ENCODE data around the gene EFCAB9. TPM values are rescaled to one million over a fixed set of nuclear protein-coding genes. Genes with fewer than 3 reads are reported as not detected.
A peak's percentile ranks its signal among the peaks of the same experiment; 100 is the strongest.

Gene EFCAB9
- total RNA-seq: not detected

DNA sequence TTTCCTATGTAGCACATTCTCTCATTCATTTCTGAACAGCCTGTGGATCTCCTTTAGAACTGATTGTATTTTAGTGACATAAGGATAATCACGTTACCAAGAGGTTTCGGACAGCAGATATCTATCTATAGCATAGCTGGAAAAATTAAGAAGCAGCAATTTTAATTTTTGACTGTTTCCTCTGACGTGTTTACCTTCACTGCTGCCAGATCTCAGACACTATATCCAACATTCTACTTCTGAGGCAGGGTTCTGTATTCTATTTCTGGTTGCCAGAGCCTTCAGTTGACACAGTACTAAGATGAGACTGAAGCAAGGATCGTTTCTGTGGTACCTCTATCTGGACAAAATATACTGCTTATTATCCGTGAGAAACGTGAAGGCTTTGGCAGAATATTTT is at the start of gene EFCAB9:
Gene EFCAB9, plus strand, starts transcription at position 301 of the 400 bp plus-strand sequence. Its CDS starts 1 bp downstream, at position 302.
- Histone ChIP-seq H3K27me3 (no peaks in the 10 kb centered on the region), H3K9me3 (no peaks in the 10 kb centered on the region), H3K4me1 (no peaks in the 10 kb centered on the region), H3K36me3 (no peaks in the 10 kb centered on the region), H3K4me3 (no peak within 1 kb of the TSS), H3K27ac (no peak within 1 kb of the TSS)
- WGBS: 86% methylated on average over 6 of the region's 6 CpGs
- no peak for DNase-seq (ENCODE audit: low spot score in 2 of 2)
- TF ChIP-seq CTCF (IDR thresholded peaks at IDR 0.05): no peak
- TF ChIP-seq POLR2AphosphoS5 (IDR thresholded peaks at IDR 0.05): no peak
- no peak for TF ChIP-seq EP300 (IDR thresholded peaks at IDR 0.05)
- no peak for TF ChIP-seq POLR2A (IDR thresholded peaks at IDR 0.05)

- no peak overlapping the region for H3K4me3 ChIP-seq
- H3K4me1 ChIP-seq: peaks cover 6% of the 10 kb centered on the region
- H3K27ac ChIP-seq: no peak overlapping the region
- no peaks in the 10 kb centered on the region for H3K27me3 ChIP-seq
- DNase-seq (ENCODE audit: low spot score in 2 of 2): no peak
- no peaks in the 10 kb centered on the region for H3K9me3 ChIP-seq
- TF ChIP-seq CTCF (IDR thresholded peaks at IDR 0.05) (no peak), EP300 (IDR thresholded peaks at IDR 0.05) (no peak), POLR2A (IDR thresholded peaks at IDR 0.05) (no peak), POLR2AphosphoS5 (IDR thresholded peaks at IDR 0.05) (no peak)
- 49% methylated on average over 10 of the region's 10 CpGs for WGBS
- no peaks in the 10 kb centered on the region for H3K36me3 ChIP-seq
Measured at GRCh38 chr5:172144291-172144815, 49.6 kb upstream of the EFCAB9 start.

GRCh38 chr5:172144931-172145869 is 48.8 kb upstream of the EFCAB9 start:
- Histone ChIP-seq H3K27me3 (no peaks in the 10 kb centered on the region), H3K4me3 (no peak overlapping the region), H3K36me3 (no peaks in the 10 kb centered on the region), H3K27ac (no peak overlapping the region), H3K9me3 (no peaks in the 10 kb centered on the region), H3K4me1 (peaks cover 6% of the 10 kb centered on the region)
- WGBS: 87% methylated on average over 11 of the region's 15 CpGs
- DNase-seq (ENCODE audit: low spot score in 2 of 2): no peak
- TF ChIP-seq EP300 (IDR thresholded peaks at IDR 0.05): no peak

DNA sequence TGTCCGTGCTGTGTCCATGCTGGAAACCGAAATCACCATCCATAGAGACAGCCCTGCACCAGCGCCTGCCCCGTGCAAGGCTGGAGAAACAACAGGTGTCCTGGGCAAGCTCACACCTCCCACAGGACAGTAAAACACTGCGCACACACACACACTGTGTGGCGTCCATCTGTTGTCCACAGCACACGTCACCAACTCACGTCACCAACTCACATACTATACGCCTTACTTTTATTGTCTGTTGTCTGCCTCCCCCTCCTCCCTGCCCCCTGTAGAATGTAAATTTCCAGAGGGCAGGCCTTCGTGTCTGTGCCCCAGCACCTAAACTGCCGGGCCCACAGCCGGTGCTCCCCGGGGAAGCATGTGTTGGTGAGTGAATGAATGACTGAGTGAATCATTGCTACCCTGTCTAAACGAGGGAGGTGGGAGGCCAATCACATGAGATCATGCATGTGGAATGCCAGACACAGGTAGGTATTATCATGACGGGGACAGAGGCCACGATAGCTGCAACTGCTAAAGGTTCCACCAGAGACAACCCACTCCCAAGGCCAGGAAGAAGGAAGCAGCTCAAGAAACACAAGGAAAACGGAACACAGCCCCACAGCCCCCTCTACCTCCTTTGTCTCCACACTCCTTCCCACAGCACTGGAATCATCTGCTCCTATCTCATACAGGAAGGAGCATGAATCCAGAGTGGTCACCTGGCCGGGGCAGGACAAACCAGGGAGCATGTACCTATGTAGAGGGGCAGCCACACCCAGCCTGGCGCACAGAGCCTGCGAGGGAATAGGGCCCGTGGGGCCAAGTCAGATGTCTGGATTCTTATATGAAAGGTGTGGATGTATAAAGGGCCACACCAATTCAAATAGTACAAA is 47.9 kb upstream of the EFCAB9 start:
- TF ChIP-seq POLR2AphosphoS5 (IDR thresholded peaks at IDR 0.05): no peak
- TF ChIP-seq POLR2A (IDR thresholded peaks at IDR 0.05): no peak
- no peak for TF ChIP-seq CTCF (IDR thresholded peaks at IDR 0.05)
- no peak for TF ChIP-seq EP300 (IDR thresholded peaks at IDR 0.05)
- no peaks in the 10 kb centered on the region for H3K9me3 ChIP-seq
- H3K27me3 ChIP-seq: no peaks in the 10 kb centered on the region
- H3K36me3 ChIP-seq: no peaks in the 10 kb centered on the region
- no peak overlapping the region for H3K4me3 ChIP-seq
- peak in 1 of 2 donors; percentile 46 for DNase-seq (ENCODE audit: low spot score in 2 of 2)
- no peak overlapping the region for H3K27ac ChIP-seq
- H3K4me1 ChIP-seq: peaks cover 8% of the 10 kb centered on the region
- WGBS: 88% methylated on average over 21 of the region's 21 CpGs

GRCh38 chr5:172146748-172147092 is 47.3 kb upstream of the EFCAB9 start:
- H3K27me3 ChIP-seq: no peaks in the 10 kb centered on the region
- H3K36me3 ChIP-seq: no peaks in the 10 kb centered on the region
- no peak overlapping the region for H3K4me3 ChIP-seq
- H3K27ac ChIP-seq: no peak overlapping the region
- TF ChIP-seq POLR2AphosphoS5 (IDR thresholded peaks at IDR 0.05) (no peak), POLR2A (IDR thresholded peaks at IDR 0.05) (no peak), CTCF (IDR thresholded peaks at IDR 0.05) (no peak), EP300 (IDR thresholded peaks at IDR 0.05) (no peak)
- 97% methylated on average over 9 of the region's 9 CpGs for WGBS
- no peaks in the 10 kb centered on the region for H3K9me3 ChIP-seq
- peaks cover 12% of the 10 kb centered on the region for H3K4me1 ChIP-seq
- peak in 1 of 2 donors; percentile 14 for DNase-seq (ENCODE audit: low spot score in 2 of 2)

All from suprapubic skin (tissue), 4 donors.